ENCODE data around the gene DKK2. TPM values are rescaled to one million over a fixed set of nuclear protein-coding genes. Genes with fewer than 3 reads are reported as not detected.

Gene DKK2
- total RNA-seq, 1 experiment from 2014 or later, result not detected

DNA sequence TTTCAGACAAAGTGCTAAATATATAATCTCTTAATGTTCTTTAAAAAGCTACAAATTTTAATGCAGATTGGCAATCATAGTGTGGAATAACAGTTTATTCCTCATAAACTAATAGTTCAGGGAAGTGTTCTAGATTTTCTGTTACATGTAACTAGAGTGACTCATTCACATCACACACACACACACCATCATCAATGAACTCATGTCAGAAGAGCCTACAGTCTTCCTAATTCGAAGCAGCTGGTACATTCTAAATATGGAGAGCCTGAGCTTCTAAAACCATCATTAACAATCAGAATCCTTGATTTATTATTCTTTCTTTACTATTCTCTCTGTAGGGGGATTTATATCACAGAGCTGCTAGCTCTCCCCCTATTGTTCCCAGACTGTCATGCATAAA, 49.6 kb downstream of the DKK2 start:
- Histone ChIP-seq H3K4me3 (ENCODE audit: low read length) (no peak overlapping the region), H3K79me2 (ENCODE audit: low read length) (no peaks in the 10 kb centered on the region), H3K4me2 (ENCODE audit: low read length) (no peak overlapping the region), H3K9me3 (ENCODE audit: low read length) (no peaks in the 10 kb centered on the region), H3K4me1 (ENCODE audit: insufficient read depth, low read length) (no peaks in the 10 kb centered on the region), H3K27ac (ENCODE audit: low read length) (no peak overlapping the region), H3K27me3 (ENCODE audit: low read length) (0 out of 2 replicates have a peak, but pooled peaks cover 2% of the 10 kb centered on the region), H3K36me3 (ENCODE audit: low read depth, low read length) (no peaks in the 10 kb centered on the region), H3F3A (ENCODE audit: low read length, unreplicated experiment) (no peaks in the 10 kb centered on the region), H3K9ac (ENCODE audit: low read length) (no peak overlapping the region), H3K9me2 (replicated peaks; ENCODE audit: low read length) (no peaks in the 10 kb centered on the region), H2AFZ (ENCODE audit: low read length) (no peak overlapping the region), H4K20me1 (ENCODE audit: low read length) (no peaks in the 10 kb centered on the region)
- ChIA-PET POLR2A (ENCODE audit: unreplicated experiment) (no interaction called here), CTCF (no interaction called here)
- TF ChIP-seq EZH2 (IDR thresholded peaks at IDR 0.05; ENCODE audit: low read length, unreplicated experiment), result no peak
- TF ChIP-seq, protein P1, sequence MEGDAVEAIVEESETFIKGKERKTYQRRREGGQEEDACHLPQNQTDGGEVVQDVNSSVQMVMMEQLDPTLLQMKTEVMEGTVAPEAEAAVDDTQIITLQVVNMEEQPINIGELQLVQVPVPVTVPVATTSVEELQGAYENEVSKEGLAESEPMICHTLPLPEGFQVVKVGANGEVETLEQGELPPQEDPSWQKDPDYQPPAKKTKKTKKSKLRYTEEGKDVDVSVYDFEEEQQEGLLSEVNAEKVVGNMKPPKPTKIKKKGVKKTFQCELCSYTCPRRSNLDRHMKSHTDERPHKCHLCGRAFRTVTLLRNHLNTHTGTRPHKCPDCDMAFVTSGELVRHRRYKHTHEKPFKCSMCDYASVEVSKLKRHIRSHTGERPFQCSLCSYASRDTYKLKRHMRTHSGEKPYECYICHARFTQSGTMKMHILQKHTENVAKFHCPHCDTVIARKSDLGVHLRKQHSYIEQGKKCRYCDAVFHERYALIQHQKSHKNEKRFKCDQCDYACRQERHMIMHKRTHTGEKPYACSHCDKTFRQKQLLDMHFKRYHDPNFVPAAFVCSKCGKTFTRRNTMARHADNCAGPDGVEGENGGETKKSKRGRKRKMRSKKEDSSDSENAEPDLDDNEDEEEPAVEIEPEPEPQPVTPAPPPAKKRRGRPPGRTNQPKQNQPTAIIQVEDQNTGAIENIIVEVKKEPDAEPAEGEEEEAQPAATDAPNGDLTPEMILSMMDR (conservative IDR thresholded peaks at IDR 0.05; ENCODE audit: low read depth, low read length), result no peak
- no peak for TF ChIP-seq EZH2phosphoT487 (IDR thresholded peaks at IDR 0.05; ENCODE audit: borderline replicate concordance, low read length)
- no TSS peak for BruUV-seq (replicated peaks)
- intact Hi-C loops (cut with micrococcal nuclease), result no loop called here
- DNase-seq (no peak), ATAC-seq (no peak)

DNA sequence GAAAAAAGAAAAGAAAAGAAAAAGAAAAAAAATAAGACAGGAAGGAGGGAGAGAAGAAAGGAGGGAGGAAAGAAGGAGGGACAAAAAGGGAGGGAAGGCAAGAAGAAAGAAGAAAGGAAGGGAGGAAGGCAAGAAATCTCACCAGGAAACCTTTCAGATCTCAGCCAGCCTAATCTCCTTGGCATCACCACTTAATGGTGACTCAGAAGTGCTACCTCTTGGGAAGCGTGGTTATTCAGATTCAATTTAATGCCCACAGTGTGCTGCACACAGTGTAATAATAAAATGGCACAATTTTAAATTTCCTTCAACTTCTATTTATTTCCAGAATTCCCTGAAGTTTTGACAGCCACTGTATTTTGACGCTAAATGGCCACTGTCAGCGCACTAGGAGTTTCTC, 50.3 kb downstream of the DKK2 start:
- no peak overlapping the region for H2AFZ ChIP-seq (ENCODE audit: low read length)
- no peaks in the 10 kb centered on the region for H3K4me1 ChIP-seq (ENCODE audit: insufficient read depth, low read length)
- no peaks in the 10 kb centered on the region for H3K9me2 ChIP-seq (replicated peaks; ENCODE audit: low read length)
- H3F3A ChIP-seq (ENCODE audit: low read length, unreplicated experiment), result no peaks in the 10 kb centered on the region
- H3K4me3 ChIP-seq (ENCODE audit: low read length), result no peak overlapping the region
- H3K27me3 ChIP-seq (ENCODE audit: low read length), result 0 out of 2 replicates have a peak, but pooled peaks cover 2% of the 10 kb centered on the region
- H3K9me3 ChIP-seq (ENCODE audit: low read length), result no peaks in the 10 kb centered on the region
- intact Hi-C loops (cut with micrococcal nuclease), result no loop called here
- no peak overlapping the region for H3K4me2 ChIP-seq (ENCODE audit: low read length)
- no peaks in the 10 kb centered on the region for H4K20me1 ChIP-seq (ENCODE audit: low read length)
- TF ChIP-seq, protein P1 (conservative IDR thresholded peaks at IDR 0.05; ENCODE audit: low read depth, low read length), result no peak
- TF ChIP-seq EZH2 (IDR thresholded peaks at IDR 0.05; ENCODE audit: low read length, unreplicated experiment), result no peak
- TF ChIP-seq EZH2phosphoT487 (IDR thresholded peaks at IDR 0.05; ENCODE audit: borderline replicate concordance, low read length), result no peak
- ChIA-PET CTCF (no interaction called here), POLR2A (ENCODE audit: unreplicated experiment) (no interaction called here)
- no peaks in the 10 kb centered on the region for H3K36me3 ChIP-seq (ENCODE audit: low read depth, low read length)
- H3K79me2 ChIP-seq (ENCODE audit: low read length), result no peaks in the 10 kb centered on the region
- ATAC-seq (no peak), DNase-seq (no peak)
- no TSS peak for BruUV-seq (replicated peaks)
- no peak overlapping the region for H3K27ac ChIP-seq (ENCODE audit: low read length)
- H3K9ac ChIP-seq (ENCODE audit: low read length), result no peak overlapping the region

DNA sequence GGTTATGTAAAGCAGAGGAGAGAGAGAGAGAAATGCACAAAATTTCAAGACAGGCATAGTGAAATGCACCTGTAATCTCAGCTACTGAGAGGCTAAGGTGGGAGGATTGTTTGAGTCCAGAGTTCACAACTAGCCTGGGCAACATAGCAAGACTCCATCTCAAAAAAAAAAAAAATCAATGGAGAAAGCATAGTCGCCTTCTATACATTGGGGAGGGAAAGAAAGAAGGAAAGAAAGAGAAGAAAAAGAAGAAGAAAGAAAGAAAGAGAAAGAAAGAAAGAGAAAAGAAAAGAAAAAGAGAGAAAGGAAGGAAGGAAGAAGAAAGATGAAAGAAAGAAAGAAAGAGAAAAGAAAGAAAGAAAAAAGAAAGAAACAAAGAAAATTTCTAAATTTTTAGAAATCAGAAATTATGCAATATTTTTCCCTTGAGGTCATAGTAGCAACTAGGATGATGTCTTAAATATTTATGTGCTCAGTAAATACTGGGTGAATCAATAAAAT, 53.4 kb downstream of the DKK2 start:
- no TSS peak for BruUV-seq (replicated peaks)
- Histone ChIP-seq H3K4me1 (ENCODE audit: insufficient read depth, low read length) (no peaks in the 10 kb centered on the region), H3K27me3 (ENCODE audit: low read length) (peaks cover 2% of the 10 kb centered on the region; the same call in 1 of the 2 replicates), H3K9me2 (replicated peaks; ENCODE audit: low read length) (no peaks in the 10 kb centered on the region), H3K79me2 (ENCODE audit: low read length) (no peaks in the 10 kb centered on the region), H2AFZ (ENCODE audit: low read length) (no peak overlapping the region), H3F3A (ENCODE audit: low read length, unreplicated experiment) (no peaks in the 10 kb centered on the region), H3K4me2 (ENCODE audit: low read length) (no peak overlapping the region), H3K9me3 (ENCODE audit: low read length) (no peaks in the 10 kb centered on the region), H3K27ac (ENCODE audit: low read length) (no peak overlapping the region), H3K9ac (ENCODE audit: low read length) (no peak overlapping the region), H4K20me1 (ENCODE audit: low read length) (no peaks in the 10 kb centered on the region), H3K36me3 (ENCODE audit: low read depth, low read length) (no peaks in the 10 kb centered on the region), H3K4me3 (ENCODE audit: low read length) (no peak overlapping the region)
- CTCF ChIA-PET, result no interaction called here
- ATAC-seq, result no peak
- no peak for DNase-seq
- POLR2A ChIA-PET (ENCODE audit: unreplicated experiment), result no interaction called here
- intact Hi-C loops (cut with micrococcal nuclease), result no loop called here
- TF ChIP-seq EZH2 (IDR thresholded peaks at IDR 0.05; ENCODE audit: low read length, unreplicated experiment), result no peak
- TF ChIP-seq, protein P1 (conservative IDR thresholded peaks at IDR 0.05; ENCODE audit: low read depth, low read length), result no peak
- TF ChIP-seq EZH2phosphoT487 (IDR thresholded peaks at IDR 0.05; ENCODE audit: borderline replicate concordance, low read length), result no peak

Measured in PC-3 (cell line).